HEK293T (cell line): ENCODE results near the gene KCNK5.

Experiments used
- CTCF ChIA-PET: fragments of 350-600 bp; formaldehyde crosslinking; extraction: SDS; loops from one replicate; lab custom pipeline; 2021; ENCODE audit warnings: antibody characterized with exemption, inconsistent platforms; lab: Yijun Ruan, JAX
- POLR2A ChIA-PET: fragments of 350-600 bp; formaldehyde crosslinking; extraction: SDS; loops from one replicate; lab custom pipeline; 2020; ENCODE audit warnings: antibody characterized with exemption, inconsistent platforms; lab: Yijun Ruan, JAX
- DNase-seq: peaks from one replicate; pipeline ENCODE4 v3.0.0; 2012; ENCODE audit warnings: mixed read lengths; ENCODE audit errors: extremely low spot score
- ARNT ChIP-seq: fragments of 450-650 bp; IDR thresholded peaks from 2 replicates; pipeline ENCODE4 v1.6.1; 2017; ENCODE audit warnings: mild to moderate bottlenecking
- BHLHE40 ChIP-seq: fragments of 450-650 bp; IDR thresholded peaks from 2 replicates; pipeline ENCODE4 v1.6.1; 2016; ENCODE audit warnings: mild to moderate bottlenecking, moderate library complexity, borderline replicate concordance
- CTBP1 ChIP-seq: fragments of 450-650 bp; IDR thresholded peaks from 2 replicates; pipeline ENCODE4 v1.6.1; 2016; ENCODE audit warnings: borderline replicate concordance
- ELF4 ChIP-seq: fragments of 450-650 bp; IDR thresholded peaks from 2 replicates; pipeline ENCODE4 v1.6.1; 2017; ENCODE audit warnings: antibody characterized with exemption
- FOXA1 ChIP-seq: fragments of 450-650 bp; IDR thresholded peaks from 2 replicates; pipeline ENCODE4 v1.6.1; 2016; ENCODE audit warnings: mild to moderate bottlenecking
- FOXK2 ChIP-seq: fragments of 450-650 bp; IDR thresholded peaks from 2 replicates; pipeline ENCODE4 v1.6.1; 2016; ENCODE audit warnings: mild to moderate bottlenecking
- FOXM1 ChIP-seq: fragments of 450-650 bp; IDR thresholded peaks from 2 replicates; pipeline ENCODE4 v1.6.1; 2017; ENCODE audit warnings: mild to moderate bottlenecking, borderline replicate concordance
- HDGF ChIP-seq: fragments of 450-650 bp; IDR thresholded peaks from 2 replicates; pipeline ENCODE4 v1.6.1; 2017; ENCODE audit warnings: antibody characterized with exemption, borderline replicate concordance
- L3MBTL2 ChIP-seq: fragments of 450-650 bp; conservative IDR thresholded peaks from 2 replicates; pipeline ENCODE4 v1.6.1; 2016; ENCODE audit warnings: mild to moderate bottlenecking
- LEF1 ChIP-seq: fragments of 450-650 bp; IDR thresholded peaks from 2 replicates; pipeline ENCODE4 v1.6.1; 2017; ENCODE audit warnings: mild to moderate bottlenecking, borderline replicate concordance
- NFRKB ChIP-seq: fragments of 450-650 bp; IDR thresholded peaks from 2 replicates; pipeline ENCODE4 v1.6.1; 2016; ENCODE audit warnings: mild to moderate bottlenecking, moderate library complexity
- PKNOX1 ChIP-seq: fragments of 450-650 bp; IDR thresholded peaks from 2 replicates; pipeline ENCODE4 v1.6.1; 2016
- SP1 ChIP-seq: fragments of 450-650 bp; IDR thresholded peaks from 2 replicates; pipeline ENCODE4 v1.6.1; 2017
- SUZ12 ChIP-seq: fragments of 450-650 bp; IDR thresholded peaks from 2 replicates; pipeline ENCODE4 v1.6.1; 2016; ENCODE audit warnings: mild to moderate bottlenecking
- TARDBP ChIP-seq: fragments of 450-650 bp; IDR thresholded peaks from 2 replicates; pipeline ENCODE4 v1.6.1; 2016
- ZNF384 ChIP-seq: fragments of 450-650 bp; IDR thresholded peaks from 2 replicates; pipeline ENCODE4 v1.6.1; 2016

KCNK5 gene

GRCh38 chr6:39171489-39172376 is 57.5 kb downstream of the KCNK5 start:
- TF ChIP-seq FOXM1 (no peak), PKNOX1 (no peak), ELF4 (no peak), SUZ12 (no peak), BHLHE40 (no peak), LEF1 (no peak)
- POLR2A ChIA-PET = no interaction called here
- no peak for DNase-seq
- CTCF ChIA-PET = interaction anchor here (0.8 to 1.0 kb wide), 2 partner anchors 19 to 131 kb away, joined by 3 read pairs; no protein-coding TSS in a partner anchor

- ChIA-PET CTCF (interaction anchor here (0.6 to 7.0 kb wide), 2 partner anchors 35 to 134 kb away, joined by 3 to 83 read pairs; no protein-coding TSS in a partner anchor), POLR2A (no interaction called here)
- TF ChIP-seq HDGF (no peak), FOXK2 (no peak), ZNF384 (no peak), LEF1 (no peak), PKNOX1 (no peak), CTBP1 (no peak), SP1 (no peak), BHLHE40 (no peak), L3MBTL2 (no peak), ARNT (no peak), ELF4 (no peak), SUZ12 (no peak), FOXA1 (no peak), NFRKB (no peak), TARDBP (no peak), FOXM1 (no peak)
- no peak for DNase-seq
Measured at GRCh38 chr6:39170860-39171259, 58.4 kb downstream of the KCNK5 start.

GRCh38 chr6:39170389-39170788 is 58.9 kb downstream of the KCNK5 start:
- no peak for TF ChIP-seq PKNOX1
- ChIA-PET CTCF (interaction anchor here (0.6 to 7.0 kb wide), 2 partner anchors 35 to 134 kb away, joined by 3 to 83 read pairs; no protein-coding TSS in a partner anchor), POLR2A (no interaction called here)
- DNase-seq = no peak

- no peak for TF ChIP-seq ZNF384
- no peak for TF ChIP-seq FOXM1
- TF ChIP-seq FOXK2 = no peak
- no peak for TF ChIP-seq PKNOX1
- TF ChIP-seq HDGF = no peak
- no peak for TF ChIP-seq SUZ12
- TF ChIP-seq L3MBTL2 = no peak
- no peak for TF ChIP-seq SP1
- TF ChIP-seq ELF4 = no peak
- TF ChIP-seq NFRKB = no peak
- no peak for TF ChIP-seq CTBP1
- TF ChIP-seq ARNT = no peak
- no peak for TF ChIP-seq FOXA1
- no peak for TF ChIP-seq TARDBP
- no peak for TF ChIP-seq BHLHE40
- TF ChIP-seq LEF1 = no peak
- ChIA-PET POLR2A (no interaction called here), CTCF (interaction anchor here (7.0 kb wide), 1 partner anchor 135 kb away, joined by 83 read pairs; no protein-coding TSS in a partner anchor)
- DNase-seq = no peak
Measured at GRCh38 chr6:39169448-39170344, 59.6 kb downstream of the KCNK5 start.

GRCh38 chr6:39167866-39168625 is 61.2 kb downstream of the KCNK5 start:
- CTCF ChIA-PET = interaction anchor here (0.7 to 7.0 kb wide), 4 partner anchors 137 to 172 kb away, joined by 3 to 83 read pairs (median 5); no protein-coding TSS in a partner anchor
- DNase-seq = no peak
- TF ChIP-seq SUZ12 = no peak
- no peak for TF ChIP-seq HDGF
- no peak for TF ChIP-seq TARDBP
- TF ChIP-seq L3MBTL2 = no peak
- TF ChIP-seq FOXA1 = no peak
- TF ChIP-seq BHLHE40 = no peak
- no peak for TF ChIP-seq PKNOX1
- no peak for TF ChIP-seq ELF4
- no peak for TF ChIP-seq ZNF384
- no peak for TF ChIP-seq SP1
- POLR2A ChIA-PET = interaction anchor here (1.1 kb wide), 1 partner anchor 135 kb away, joined by 3 read pairs; no protein-coding TSS in a partner anchor
